ENCODE data around the gene AP3B2. TPM values are rescaled to one million over a fixed set of nuclear protein-coding genes. Genes with fewer than 3 reads are reported as not detected.

The AP3B2 gene
- total RNA-seq, 4 donors from 2014 or later: 1.9 to 6.9 (median 2.2) TPM; not detected in 1

GRCh38 chr15:82748315-82748714 lies 38.6 kb upstream of the AP3B2 start:
- no peak overlapping the region for H3K27ac ChIP-seq
- no peak for DNase-seq
- intact Hi-C loops (cut with DNase I; ENCODE audit: low total_unique reads): no loop called here

DNA sequence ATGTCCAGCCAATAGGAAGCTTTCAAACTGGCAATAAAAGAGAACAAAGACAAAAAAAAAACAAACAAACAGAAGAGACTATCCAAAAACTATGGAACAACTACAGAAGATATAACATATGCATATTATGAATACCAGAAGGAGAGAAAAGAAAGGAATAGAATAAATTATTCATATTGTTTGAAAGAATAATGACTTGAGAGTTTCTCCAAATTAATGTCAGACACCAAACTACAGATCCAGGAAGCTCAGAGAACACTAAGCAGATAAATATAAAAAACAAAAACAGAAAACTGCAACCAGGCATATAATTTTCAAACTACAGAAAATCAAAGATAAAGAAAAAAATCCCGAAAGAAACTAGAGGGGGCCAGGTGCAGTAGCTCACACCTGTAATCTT lies 34.1 kb upstream of the AP3B2 start:
- Histone ChIP-seq H3K27me3 (no peaks in the 10 kb centered on the region), H3K4me3 (no peak overlapping the region), H3K27ac (no peak overlapping the region), H3K9me3 (no peaks in the 10 kb centered on the region), H3K36me3 (no peaks in the 10 kb centered on the region), H3K4me1 (no peaks in the 10 kb centered on the region)
- intact Hi-C loops (cut with DNase I; ENCODE audit: low total_unique reads): no loop called here
- no peak for DNase-seq
- no peak for TF ChIP-seq POLR2A (IDR thresholded peaks at IDR 0.05)
- TF ChIP-seq, protein P1, sequence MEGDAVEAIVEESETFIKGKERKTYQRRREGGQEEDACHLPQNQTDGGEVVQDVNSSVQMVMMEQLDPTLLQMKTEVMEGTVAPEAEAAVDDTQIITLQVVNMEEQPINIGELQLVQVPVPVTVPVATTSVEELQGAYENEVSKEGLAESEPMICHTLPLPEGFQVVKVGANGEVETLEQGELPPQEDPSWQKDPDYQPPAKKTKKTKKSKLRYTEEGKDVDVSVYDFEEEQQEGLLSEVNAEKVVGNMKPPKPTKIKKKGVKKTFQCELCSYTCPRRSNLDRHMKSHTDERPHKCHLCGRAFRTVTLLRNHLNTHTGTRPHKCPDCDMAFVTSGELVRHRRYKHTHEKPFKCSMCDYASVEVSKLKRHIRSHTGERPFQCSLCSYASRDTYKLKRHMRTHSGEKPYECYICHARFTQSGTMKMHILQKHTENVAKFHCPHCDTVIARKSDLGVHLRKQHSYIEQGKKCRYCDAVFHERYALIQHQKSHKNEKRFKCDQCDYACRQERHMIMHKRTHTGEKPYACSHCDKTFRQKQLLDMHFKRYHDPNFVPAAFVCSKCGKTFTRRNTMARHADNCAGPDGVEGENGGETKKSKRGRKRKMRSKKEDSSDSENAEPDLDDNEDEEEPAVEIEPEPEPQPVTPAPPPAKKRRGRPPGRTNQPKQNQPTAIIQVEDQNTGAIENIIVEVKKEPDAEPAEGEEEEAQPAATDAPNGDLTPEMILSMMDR (IDR thresholded peaks at IDR 0.05): no peak

More at GRCh38 chr15:82748315-82748714, 38.6 kb upstream of the AP3B2 start:
- no peak overlapping the region for H3K4me3 ChIP-seq
- peaks cover 0 to 7% of the 10 kb centered on the region in 2 donors for H3K4me1 ChIP-seq
- H3K27me3 ChIP-seq: no peaks in the 10 kb centered on the region
- no peak for TF ChIP-seq POLR2A (IDR thresholded peaks at IDR 0.05)
- TF ChIP-seq, protein P1 (IDR thresholded peaks at IDR 0.05): no peak
- H3K36me3 ChIP-seq: no peaks in the 10 kb centered on the region
- H3K9me3 ChIP-seq: no peaks in the 10 kb centered on the region

- DNase-seq: no peak
- Histone ChIP-seq H3K36me3 (no peaks in the 10 kb centered on the region), H3K27me3 (no peaks in the 10 kb centered on the region), H3K9me3 (no peaks in the 10 kb centered on the region), H3K4me1 (no peaks in the 10 kb centered on the region), H3K27ac (no peak overlapping the region), H3K4me3 (no peak overlapping the region)
- intact Hi-C loops (cut with DNase I; ENCODE audit: low total_unique reads): no loop called here
- TF ChIP-seq, protein P1 (IDR thresholded peaks at IDR 0.05): no peak
- no peak for TF ChIP-seq POLR2A (IDR thresholded peaks at IDR 0.05)
Observed at GRCh38 chr15:82742134-82742533, 32.5 kb upstream of the AP3B2 start.

DNA sequence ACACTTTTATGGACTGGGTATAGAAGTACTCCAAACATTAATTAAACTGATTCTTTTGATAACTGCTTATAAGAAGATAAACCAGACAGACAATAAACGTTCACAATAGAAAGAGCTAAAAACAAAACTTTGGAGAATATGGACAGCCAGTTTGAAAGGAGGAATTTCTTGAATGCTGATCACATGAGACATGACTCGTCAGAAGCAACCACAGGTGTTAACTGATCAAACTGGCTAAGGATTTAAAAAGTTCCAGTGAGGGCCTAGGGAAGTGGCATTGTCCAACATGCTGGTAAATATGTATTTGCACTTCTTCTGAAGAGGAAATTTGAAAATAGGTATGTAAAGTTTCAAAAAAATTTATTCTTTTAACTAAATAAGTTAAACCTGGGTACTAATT lies 29.4 kb upstream of the AP3B2 start:
- H3K4me3 ChIP-seq: no peak overlapping the region
- intact Hi-C loops (cut with DNase I; ENCODE audit: low total_unique reads): no loop called here
- H3K4me1 ChIP-seq: no peaks in the 10 kb centered on the region
- no peaks in the 10 kb centered on the region for H3K27me3 ChIP-seq
- DNase-seq: no peak
- no peaks in the 10 kb centered on the region for H3K36me3 ChIP-seq
- no peak for TF ChIP-seq POLR2A (IDR thresholded peaks at IDR 0.05)
- TF ChIP-seq, protein P1 (IDR thresholded peaks at IDR 0.05): no peak
- H3K27ac ChIP-seq: no peak overlapping the region
- no peaks in the 10 kb centered on the region for H3K9me3 ChIP-seq

GRCh38 chr15:82737975-82738374 lies 28.3 kb upstream of the AP3B2 start:
- intact Hi-C loops (cut with DNase I; ENCODE audit: low total_unique reads): no loop called here
- H3K4me1 ChIP-seq: no peaks in the 10 kb centered on the region
- no peak for DNase-seq
- H3K9me3 ChIP-seq: no peaks in the 10 kb centered on the region
- no peak overlapping the region for H3K27ac ChIP-seq
- H3K27me3 ChIP-seq: no peaks in the 10 kb centered on the region
- H3K36me3 ChIP-seq: no peaks in the 10 kb centered on the region
- no peak overlapping the region for H3K4me3 ChIP-seq
- TF ChIP-seq, protein P1 (IDR thresholded peaks at IDR 0.05): no peak
- no peak for TF ChIP-seq POLR2A (IDR thresholded peaks at IDR 0.05)
